B cell (primary cell): Measurements from ENCODE around the gene SIPA1. TPM values are rescaled to one million over a fixed set of nuclear protein-coding genes. Genes with fewer than 3 reads are reported as not detected.

ENCODE experiments used
- ATAC-seq: fragments of 200-7000 bp; cut with Tn5 transposase; one replicate; pipeline ENCODE4 v1.10.0; 2021; ENCODE audit warnings: low read depth, mild to moderate bottlenecking, moderate number of reproducible peaks, moderate library complexity
- CTCF ChIA-PET: fragments of 350-600 bp; sonication (Branson Sonifier 250); formaldehyde crosslinking; loops from one replicate; lab custom pipeline; 2021; ENCODE audit warnings: antibody characterized with exemption, inconsistent platforms; lab: Charles Lee
- POLR2A ChIA-PET: fragments of 350-600 bp; sonication (Branson Sonifier 250); formaldehyde crosslinking; loops from one replicate; lab custom pipeline; 2021; ENCODE audit warnings: antibody characterized with exemption; lab: Charles Lee
- DNase-seq: peaks from one replicate; pipeline ENCODE4 v3.0.0; 2013
- H2AFZ ChIP-seq: 2 replicates; pipeline ENCODE4 v1.6.1; 2012; ENCODE audit warnings: mild to moderate bottlenecking, low read depth, low read length; ENCODE audit not compliant: insufficient read depth, poor library complexity, severe bottlenecking
- H3K27ac ChIP-seq, 2 donors: 1 replicate in 1 of 2; 2 replicates in 1 of 2; pipeline ENCODE4 v1.5.1; 2012 to 2013; ENCODE audit warnings: low read length in 2 of 2, mild to moderate bottlenecking in 2 of 2, moderate library complexity in 1 of 2
- H3K27me3 ChIP-seq, 4 experiments: fragments of 200-600 bp in 1 of 4; sonication (generic) in 1 of 4; replicated peaks in 1 of 4; 1 replicate in 2 of 4; 2 replicates in 2 of 4; pipeline versions ENCODE4 v1.6.1 to v1.7.0; 2013 to 2016; ENCODE audit warnings: low read length in 3 of 4, mild to moderate bottlenecking in 2 of 4, mixed read lengths in 1 of 4, moderate library complexity in 1 of 4; ENCODE audit not compliant: insufficient read depth in 4 of 4, control insufficient read depth in 3 of 4; ENCODE audit errors: control extremely low read depth in 1 of 4
- H3K36me3 ChIP-seq, 2 experiments: replicated peaks in 1 of 2; 1 replicate in 1 of 2; 2 replicates in 1 of 2; pipeline versions ENCODE4 v1.6.1 to v1.7.1; 2013; ENCODE audit warnings: low read length in 1 of 2; ENCODE audit not compliant: insufficient read depth in 2 of 2, control insufficient read depth in 1 of 2; ENCODE audit errors: control extremely low read depth in 1 of 2, extremely low read depth in 1 of 2
- H3K4me1 ChIP-seq, 2 donors: fragments of 200-600 bp in 1 of 2; sonication (generic) in 1 of 2; 1 replicate in 1 of 2; 2 replicates in 1 of 2; pipeline versions ENCODE4 v1.5.1 to v1.6.1; 2013 to 2017; ENCODE audit warnings: low read length in 2 of 2; ENCODE audit not compliant: control insufficient read depth in 2 of 2, insufficient read depth in 2 of 2
- H3K4me2 ChIP-seq: replicated peaks from 2 replicates; pipeline ENCODE3; 2012; ENCODE audit warnings: mild to moderate bottlenecking, low read depth, low read length; ENCODE audit not compliant: poor library complexity, severe bottlenecking
- H3K4me3 ChIP-seq, 5 experiments: fragments of 200-600 bp in 1 of 5; sonication (generic) in 1 of 5; 1 replicate in 3 of 5; 2 replicates in 2 of 5; pipeline versions ENCODE4 v1.5.1 to v1.7.0; 2011 to 2016; ENCODE audit warnings: low read length in 4 of 5, mild to moderate bottlenecking in 4 of 5, low read depth in 2 of 5, control low read depth in 1 of 5, moderate library complexity in 1 of 5; ENCODE audit not compliant: insufficient read depth in 1 of 5; ENCODE audit errors: control extremely low read depth in 1 of 5, extremely low read depth in 1 of 5
- H3K79me2 ChIP-seq: fragments of 200-600 bp; sonication (generic); one replicate; pipeline ENCODE4 v1.6.0; 2016; ENCODE audit warnings: low read length; ENCODE audit not compliant: control insufficient read depth, insufficient read depth
- H3K9ac ChIP-seq: fragments of 200-600 bp; sonication (generic); 2 replicates; pipeline ENCODE4 v1.6.1; 2017; ENCODE audit warnings: mild to moderate bottlenecking, low read length, moderate library complexity
- H3K9me3 ChIP-seq, 3 donors: one replicate each; pipeline versions ENCODE4 v1.6.1 to v1.7.1; 2013; ENCODE audit warnings: low read length in 2 of 3; ENCODE audit not compliant: control insufficient read depth in 2 of 3, insufficient read depth in 1 of 3; ENCODE audit errors: control extremely low read depth in 1 of 3
- H4K20me1 ChIP-seq: 2 replicates; pipeline ENCODE4 v1.6.0; 2012; ENCODE audit warnings: mild to moderate bottlenecking, low read length; ENCODE audit not compliant: insufficient read depth, control insufficient read depth, poor library complexity, severe bottlenecking
- H3K27ac Mint-ChIP-seq: one replicate; pipeline ENCODE4 v1.8.0; 2021; ENCODE audit warnings: mixed read lengths
- H3K27me3 Mint-ChIP-seq: one replicate; pipeline ENCODE4 v1.8.0; 2021; ENCODE audit warnings: mixed read lengths
- H3K4me1 Mint-ChIP-seq: one replicate; pipeline ENCODE4 v1.8.0; 2021; ENCODE audit warnings: mixed read lengths
- H3K4me3 Mint-ChIP-seq: one replicate; pipeline ENCODE4 v1.8.0; 2021; ENCODE audit warnings: mixed read lengths
- H3K9me3 Mint-ChIP-seq: one replicate; pipeline ENCODE4 v1.8.0; 2022; ENCODE audit warnings: mixed read lengths; ENCODE audit not compliant: insufficient read depth
- EZH2 ChIP-seq: IDR thresholded peaks from 2 replicates; pipeline ENCODE4 v1.6.1; 2012; ENCODE audit warnings: borderline replicate concordance, low read depth, mild to moderate bottlenecking, moderate library complexity, low read length; ENCODE audit not compliant: insufficient read depth, poor library complexity, severe bottlenecking
- WGBS: methylation state at CpG from one replicate; pipeline ENCODE4 v1.1.5; 2013; ENCODE audit warnings: missing lambda C conversion rate; ENCODE audit not compliant: insufficient coverage; 5-methylcytosine and 5-hydroxymethylcytosine counted together
- intact Hi-C: fragments of 100-400 bp; cut with micrococcal nuclease; formaldehyde crosslinking; loops from one replicate; pipeline ENCODE4 v1.10.0; 2022
- polyA plus RNA-seq: library from polyadenylated mRNA; depleted of rRNA; stranded (reverse); fragments of >200 nt; gene quantifications from 2 replicates; pipeline ENCODE4 v1.2.3, GENCODE V29; 2012
- total RNA-seq, 2 donors: library from RNA; stranded (reverse); fragments of 120-200 nt in 1 of 2; gene quantifications; 1 replicate in 1 of 2; 2 replicates in 1 of 2; pipeline versions ENCODE4 v1.2.3 to v1.2.4, GENCODE V29; 2013 to 2022
- TF ChIP-seq, protein P1 (sequence below): fragments of 200-600 bp; IDR thresholded peaks from one replicate; pipeline ENCODE4 v1.8.0; 2022; ENCODE audit warnings: antibody characterized with exemption, mild to moderate bottlenecking

The SIPA1 gene
- total and polyA plus RNA-seq, 2 donors (not counting 1 experiment from before 2014, with no cell fraction given) = 314 to 448 TPM

DNA sequence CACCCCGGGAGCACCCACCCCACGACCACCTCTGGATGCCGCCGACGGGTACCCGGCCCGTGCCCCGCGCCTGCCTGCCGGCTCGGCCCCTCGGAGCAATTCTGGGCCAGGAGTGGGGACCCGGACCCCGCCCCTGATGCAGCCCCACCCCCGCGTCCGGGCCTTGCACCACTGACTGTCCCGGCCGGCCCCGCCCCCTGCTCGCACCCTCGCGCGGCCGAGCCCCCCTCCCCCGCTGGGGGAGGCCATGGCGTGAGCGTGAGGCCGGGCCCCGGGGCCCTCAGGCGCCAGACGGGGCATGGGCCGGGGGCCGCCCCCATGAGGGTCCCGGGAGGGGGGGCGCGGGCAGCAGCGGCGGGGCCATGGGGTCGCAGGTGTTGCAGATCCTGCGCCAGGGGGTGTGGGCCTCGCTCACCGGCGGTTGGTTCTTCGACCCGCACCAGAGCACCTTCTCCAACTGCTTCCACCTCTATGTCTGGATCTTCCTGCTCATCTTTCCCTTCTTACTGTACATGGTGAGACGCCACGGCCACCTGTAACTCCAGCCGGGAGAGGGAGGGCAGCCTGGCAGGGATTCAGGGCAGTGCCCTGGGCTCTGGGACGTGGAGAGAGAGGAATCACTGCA is 21.8 kb upstream of the SIPA1 start:
- H3K4me2 ChIP-seq = peak overlapping the region; percentile 84
- H3K9ac ChIP-seq = peak overlapping the region; percentile 92
- CTCF ChIA-PET = interaction anchor here (0.6 to 3.8 kb wide), 11 partner anchors 10 to 442 kb away, joined by 3 to 21 read pairs (median 7); partner anchors contain the start of genes CCDC85B, EHBP1L1, FIBP and MUS81
- peaks cover 44% of the 10 kb centered on the region for H3K4me1 Mint-ChIP-seq
- no peaks in the 10 kb centered on the region for H3K27me3 Mint-ChIP-seq
- intact Hi-C loops = loop anchor here (1.0 to 10.0 kb wide), 15 partner anchors 22 to 501 kb away; partner anchors contain the start of genes BANF1, CFL1, EIF1AD and KAT5
- under 1% methylated on average over 44 of the region's 50 CpGs for WGBS
- H3K9me3 Mint-ChIP-seq = no peaks in the 10 kb centered on the region
- DNase-seq (no peak), ATAC-seq (no peak)
- peak overlapping the region; percentile 43 to 92 (median 88) for H3K4me3 ChIP-seq
- POLR2A ChIA-PET = interaction anchor here (0.6 to 3.9 kb wide), 12 partner anchors 10 to 274 kb away, joined by 3 to 28 read pairs (median 6); partner anchors contain the start of genes CCDC85B, FAM89B and RELA
- H3K27ac Mint-ChIP-seq = peak overlapping the region; percentile 97
- peaks cover 0 to 52% of the 10 kb centered on the region in 2 experiments for H3K36me3 ChIP-seq
- peak overlapping the region; percentile 69 for H2AFZ ChIP-seq
- H3K4me1 ChIP-seq = peaks cover 33 to 40% of the 10 kb centered on the region in 2 donors
- no peaks in the 10 kb centered on the region for H3K9me3 ChIP-seq
- peak overlapping the region; percentile 98 for H3K4me3 Mint-ChIP-seq
- TF ChIP-seq, protein P1, sequence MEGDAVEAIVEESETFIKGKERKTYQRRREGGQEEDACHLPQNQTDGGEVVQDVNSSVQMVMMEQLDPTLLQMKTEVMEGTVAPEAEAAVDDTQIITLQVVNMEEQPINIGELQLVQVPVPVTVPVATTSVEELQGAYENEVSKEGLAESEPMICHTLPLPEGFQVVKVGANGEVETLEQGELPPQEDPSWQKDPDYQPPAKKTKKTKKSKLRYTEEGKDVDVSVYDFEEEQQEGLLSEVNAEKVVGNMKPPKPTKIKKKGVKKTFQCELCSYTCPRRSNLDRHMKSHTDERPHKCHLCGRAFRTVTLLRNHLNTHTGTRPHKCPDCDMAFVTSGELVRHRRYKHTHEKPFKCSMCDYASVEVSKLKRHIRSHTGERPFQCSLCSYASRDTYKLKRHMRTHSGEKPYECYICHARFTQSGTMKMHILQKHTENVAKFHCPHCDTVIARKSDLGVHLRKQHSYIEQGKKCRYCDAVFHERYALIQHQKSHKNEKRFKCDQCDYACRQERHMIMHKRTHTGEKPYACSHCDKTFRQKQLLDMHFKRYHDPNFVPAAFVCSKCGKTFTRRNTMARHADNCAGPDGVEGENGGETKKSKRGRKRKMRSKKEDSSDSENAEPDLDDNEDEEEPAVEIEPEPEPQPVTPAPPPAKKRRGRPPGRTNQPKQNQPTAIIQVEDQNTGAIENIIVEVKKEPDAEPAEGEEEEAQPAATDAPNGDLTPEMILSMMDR = no peak
- TF ChIP-seq EZH2 = no peak
- H3K27me3 ChIP-seq = no peaks in the 10 kb centered on the region
- H3K79me2 ChIP-seq = peaks cover 85% of the 10 kb centered on the region
- H4K20me1 ChIP-seq = peaks cover 59% of the 10 kb centered on the region
- H3K27ac ChIP-seq = peak overlapping the region; percentile 85 to 89
